ENCODE data around the gene POM121.

- TF ChIP-seq ARNTL (CRISPR knock-in tag; IDR thresholded peaks at IDR 0.05; ENCODE audit: borderline replicate concordance, low read depth) = no peak
- no peak for TF ChIP-seq PATZ1 (CRISPR knock-in tag; IDR thresholded peaks at IDR 0.05; ENCODE audit: borderline replicate concordance)
- TF ChIP-seq POU6F1 (CRISPR knock-in tag; IDR thresholded peaks at IDR 0.05; ENCODE audit: borderline replicate concordance, low read depth) = no peak
- TF ChIP-seq ESRRG (CRISPR knock-in tag; IDR thresholded peaks at IDR 0.05) = no peak
- no peak for TF ChIP-seq TCF4 (CRISPR knock-in tag; IDR thresholded peaks at IDR 0.05; ENCODE audit: borderline replicate concordance)
- no peak for TF ChIP-seq CSRNP3 (CRISPR knock-in tag; IDR thresholded peaks at IDR 0.05)
- TF ChIP-seq ZC3H10 (CRISPR knock-in tag; IDR thresholded peaks at IDR 0.05) = no peak
- no peak for TF ChIP-seq BACH2 (CRISPR knock-in tag; IDR thresholded peaks at IDR 0.05; ENCODE audit: borderline replicate concordance)
- TF ChIP-seq ZFP3 (CRISPR knock-in tag; IDR thresholded peaks at IDR 0.05) = no peak
Observed at GRCh38 chr7:72925546-72926120, 738 bp downstream of the POM121 start.

Data from SK-N-SH treated with all-trans-retinoic acid at 6 μM for 48 hours (cell line).